ENCODE data around the gene PAX8. TPM values are rescaled to one million over a fixed set of nuclear protein-coding genes. Genes with fewer than 3 reads are reported as not detected.

Gene PAX8
- total RNA-seq, 2 donors from 2014 or later, result 1.1 to 1.9 TPM

- Histone ChIP-seq H3K27me3 (no peaks in the 10 kb centered on the region), H3K9ac (ENCODE audit: low read depth in 2 of 2, low read length in 2 of 2) (peak overlapping the region; percentile 46 to 55), H3K9me3 (no peaks in the 10 kb centered on the region), H3K4me3 (no peak overlapping the region), H3K4me1 (no peaks in the 10 kb centered on the region), H3K27ac (peak overlapping the region; percentile 68), H3K36me3 (no peaks in the 10 kb centered on the region)
- peak; percentile 82 for DNase-seq
- intact Hi-C loops (cut with DNase I), result no loop called here
- TF ChIP-seq CTCF (IDR thresholded peaks at IDR 0.05), result no peak
These were observed 111.4 kb downstream of the PAX8 start for GRCh38 chr2:113167115-113167932.

- intact Hi-C loops (cut with DNase I), result no loop called here
- peak; percentile 9 for DNase-seq
- no peak for TF ChIP-seq CTCF (IDR thresholded peaks at IDR 0.05)
- Histone ChIP-seq H3K27me3 (no peaks in the 10 kb centered on the region), H3K9me3 (no peaks in the 10 kb centered on the region), H3K9ac (ENCODE audit: low read depth in 2 of 2, low read length in 2 of 2) (no peak overlapping the region), H3K4me1 (no peaks in the 10 kb centered on the region), H3K4me3 (no peak overlapping the region), H3K36me3 (no peaks in the 10 kb centered on the region), H3K27ac (peak overlapping the region; percentile 68)
These were observed 112.5 kb downstream of the PAX8 start for GRCh38 chr2:113166187-113166645.

Other genes with a start within 250 kb of the PAX8 start
- not detected for gene IL36B, start 226.1 kb downstream of the PAX8 start, total RNA-seq
- gene IL36RN, start 219.7 kb downstream of the PAX8 start, total RNA-seq, result not detected
- not detected for gene IL1F10, start 211.0 kb downstream of the PAX8 start, total RNA-seq
- 1 to 10 TPM; 1.5 to 6.0 TPM for gene IL1RN, start 151.3 kb downstream of the PAX8 start, total RNA-seq
- 10 to 100 TPM; 36.5 to 50.6 TPM for gene PSD4, start 105.0 kb downstream of the PAX8 start, total RNA-seq
- 10 to 100 TPM; 27.4 to 33.5 TPM for gene ZNG1B, start 158.8 kb upstream of the PAX8 start, total RNA-seq
- gene FOXD4L1, start 219.7 kb upstream of the PAX8 start, total RNA-seq, result not detected